GM21360 (cell line): ENCODE results near the gene KDM1A.

Source experiments
- ATAC-seq: cut with Tn5 transposase; IDR thresholded peaks from one replicate; pipeline ENCODE4 v1.9.1; 2021; ENCODE audit warnings: mild to moderate bottlenecking, moderate library complexity; ENCODE audit not compliant: unreplicated experiment

Gene KDM1A

GRCh38 chr1:23103001-23103889, 84.0 kb downstream of the KDM1A start:
- no peak for ATAC-seq

- ATAC-seq = no peak
These were observed 89.8 kb downstream of the KDM1A start for GRCh38 chr1:23108918-23109533.

GRCh38 chr1:23110391-23110790, 91.1 kb downstream of the KDM1A start:
- no peak for ATAC-seq

GRCh38 chr1:23111600-23112535, 92.6 kb downstream of the KDM1A start:
- no peak for ATAC-seq

GRCh38 chr1:23114424-23115079, 95.3 kb downstream of the KDM1A start:
- peak; percentile 24 for ATAC-seq

- no peak for ATAC-seq
These were observed 97.1 kb downstream of the KDM1A start for GRCh38 chr1:23116216-23116836.

GRCh38 chr1:23116921-23117699, 97.8 kb downstream of the KDM1A start:
- ATAC-seq = no peak

GRCh38 chr1:23118407-23118806, 99.1 kb downstream of the KDM1A start:
- ATAC-seq = no peak

- no peak for ATAC-seq
These were observed 99.9 kb downstream of the KDM1A start for GRCh38 chr1:23118957-23119792.

GRCh38 chr1:23120383-23120782, 101.1 kb downstream of the KDM1A start:
- no peak for ATAC-seq

GRCh38 chr1:23122023-23122748, 102.9 kb downstream of the KDM1A start:
- no peak for ATAC-seq

GRCh38 chr1:23122796-23123195, 103.5 kb downstream of the KDM1A start:
- no peak for ATAC-seq

GRCh38 chr1:23123528-23123927, 104.3 kb downstream of the KDM1A start:
- ATAC-seq = no peak

GRCh38 chr1:23124259-23125026, 105.2 kb downstream of the KDM1A start:
- ATAC-seq = no peak

GRCh38 chr1:23125489-23125888, 106.2 kb downstream of the KDM1A start:
- ATAC-seq = no peak

- ATAC-seq = no peak
These were observed 106.9 kb downstream of the KDM1A start for GRCh38 chr1:23126200-23126599.

GRCh38 chr1:23126801-23127200, 107.5 kb downstream of the KDM1A start:
- ATAC-seq = no peak
